BE2C (cell line): ENCODE measurements around the gene USP34.
"Not testable (repeated sequence)": the region's sequence is repeated elsewhere in the genome, so short reads cannot be mapped to it uniquely, and the experiment has no call there.

ENCODE experiments used
- DNase-seq: peaks from one replicate; pipeline ENCODE4 v3.0.0-alpha.2; 2020
- H3K27me3 ChIP-seq: fragments of 250-450 bp; sonication (Bioruptor Pico); 2 replicates; pipeline ENCODE4 v1.5.1; 2020; ENCODE audit warnings: mild to moderate bottlenecking
- H3K36me3 ChIP-seq: fragments of 250-450 bp; sonication (Bioruptor Pico); 2 replicates; pipeline ENCODE4 v1.5.1; 2020; ENCODE audit warnings: mild to moderate bottlenecking
- H3K4me1 ChIP-seq: fragments of 250-450 bp; sonication (Bioruptor Pico); 2 replicates; pipeline ENCODE4 v1.5.1; 2020
- H3K4me3 ChIP-seq: 2 replicates; pipeline ENCODE4 v1.5.1; 2011; ENCODE audit warnings: low read depth, low read length
- H3K9me3 ChIP-seq: fragments of 250-450 bp; sonication (Bioruptor Pico); 2 replicates; pipeline ENCODE4 v1.5.1; 2020
- TF ChIP-seq, protein P1 (sequence below): IDR thresholded peaks from 2 replicates; pipeline ENCODE4 v1.5.1; 2012; ENCODE audit warnings: mild to moderate bottlenecking, low read depth, low read length

The USP34 gene

DNA sequence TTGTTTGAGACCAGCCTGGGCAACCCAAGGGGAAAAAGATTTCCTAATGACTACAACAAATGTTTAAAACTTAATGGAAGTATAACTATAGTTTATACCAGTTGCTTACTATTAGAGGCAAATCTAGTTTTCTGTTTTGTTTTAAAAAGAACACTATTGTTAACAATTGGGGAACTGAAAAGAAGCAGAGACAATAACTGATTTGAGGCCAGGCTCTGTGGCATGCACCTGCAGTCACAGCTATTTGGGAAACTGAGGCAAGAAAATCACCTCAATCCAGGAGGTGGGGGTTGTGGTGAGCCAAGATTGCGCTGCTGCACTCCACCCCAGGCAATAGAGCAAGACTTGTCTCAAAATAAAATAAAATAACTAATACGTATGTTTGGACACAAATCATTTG is 28.2 kb upstream of the USP34 start:
- TF ChIP-seq, protein P1, sequence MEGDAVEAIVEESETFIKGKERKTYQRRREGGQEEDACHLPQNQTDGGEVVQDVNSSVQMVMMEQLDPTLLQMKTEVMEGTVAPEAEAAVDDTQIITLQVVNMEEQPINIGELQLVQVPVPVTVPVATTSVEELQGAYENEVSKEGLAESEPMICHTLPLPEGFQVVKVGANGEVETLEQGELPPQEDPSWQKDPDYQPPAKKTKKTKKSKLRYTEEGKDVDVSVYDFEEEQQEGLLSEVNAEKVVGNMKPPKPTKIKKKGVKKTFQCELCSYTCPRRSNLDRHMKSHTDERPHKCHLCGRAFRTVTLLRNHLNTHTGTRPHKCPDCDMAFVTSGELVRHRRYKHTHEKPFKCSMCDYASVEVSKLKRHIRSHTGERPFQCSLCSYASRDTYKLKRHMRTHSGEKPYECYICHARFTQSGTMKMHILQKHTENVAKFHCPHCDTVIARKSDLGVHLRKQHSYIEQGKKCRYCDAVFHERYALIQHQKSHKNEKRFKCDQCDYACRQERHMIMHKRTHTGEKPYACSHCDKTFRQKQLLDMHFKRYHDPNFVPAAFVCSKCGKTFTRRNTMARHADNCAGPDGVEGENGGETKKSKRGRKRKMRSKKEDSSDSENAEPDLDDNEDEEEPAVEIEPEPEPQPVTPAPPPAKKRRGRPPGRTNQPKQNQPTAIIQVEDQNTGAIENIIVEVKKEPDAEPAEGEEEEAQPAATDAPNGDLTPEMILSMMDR: no peak
- Histone ChIP-seq H3K9me3 (no peaks in the 10 kb centered on the region), H3K4me1 (no peaks in the 10 kb centered on the region), H3K27me3 (no peaks in the 10 kb centered on the region), H3K4me3 (no peak overlapping the region), H3K36me3 (peaks cover 46% of the 10 kb centered on the region)
- DNase-seq: no peak

DNA sequence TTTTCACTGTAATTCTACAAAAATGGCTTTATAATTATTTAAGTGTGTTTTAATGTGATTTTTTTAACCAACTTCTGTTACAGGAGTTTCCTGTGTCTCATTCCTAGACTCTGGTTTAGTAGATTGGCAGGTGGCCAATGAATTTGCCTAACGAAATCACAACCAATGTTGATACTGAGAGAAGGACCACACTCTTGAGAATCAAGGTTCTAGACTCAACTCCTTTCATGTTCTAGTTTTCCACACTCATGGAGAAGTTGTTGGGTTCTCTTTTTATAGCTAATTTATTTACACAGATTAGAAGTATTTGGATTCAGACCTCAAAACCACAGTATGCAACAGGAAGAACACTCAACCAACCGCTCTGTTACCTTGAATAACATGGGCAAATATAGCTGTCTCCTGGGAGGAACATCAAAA is 22.6 kb upstream of the USP34 start:
- H3K36me3 ChIP-seq: peaks cover 67% of the 10 kb centered on the region
- H3K4me3 ChIP-seq: no peak overlapping the region
- TF ChIP-seq, protein P1: no peak
- H3K4me1 ChIP-seq: no peaks in the 10 kb centered on the region
- H3K9me3 ChIP-seq: no peaks in the 10 kb centered on the region
- no peaks in the 10 kb centered on the region for H3K27me3 ChIP-seq
- DNase-seq: no peak

DNA sequence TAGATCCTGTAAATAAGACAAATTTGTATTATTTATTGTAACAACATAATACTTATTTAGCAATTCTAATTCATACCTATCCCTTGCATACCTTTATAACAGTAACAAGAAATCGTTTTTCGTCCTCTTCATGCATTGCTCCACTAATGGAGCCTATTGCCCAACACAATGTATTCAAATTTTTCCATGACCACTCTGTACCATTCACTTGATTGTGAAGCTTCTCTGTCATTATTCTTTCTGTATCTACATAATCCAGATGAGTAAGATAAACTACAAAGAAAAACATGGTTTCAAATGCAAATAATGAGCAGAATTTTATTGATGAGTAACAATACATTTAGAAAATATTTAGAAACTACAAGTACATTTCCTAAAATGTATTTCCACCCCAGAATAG is 21.6 kb upstream of the USP34 start:
- Histone ChIP-seq H3K9me3 (no peaks in the 10 kb centered on the region), H3K27me3 (no peaks in the 10 kb centered on the region), H3K36me3 (peaks cover 67% of the 10 kb centered on the region), H3K4me1 (no peaks in the 10 kb centered on the region), H3K4me3 (no peak overlapping the region)
- DNase-seq: no peak
- TF ChIP-seq, protein P1: no peak

DNA sequence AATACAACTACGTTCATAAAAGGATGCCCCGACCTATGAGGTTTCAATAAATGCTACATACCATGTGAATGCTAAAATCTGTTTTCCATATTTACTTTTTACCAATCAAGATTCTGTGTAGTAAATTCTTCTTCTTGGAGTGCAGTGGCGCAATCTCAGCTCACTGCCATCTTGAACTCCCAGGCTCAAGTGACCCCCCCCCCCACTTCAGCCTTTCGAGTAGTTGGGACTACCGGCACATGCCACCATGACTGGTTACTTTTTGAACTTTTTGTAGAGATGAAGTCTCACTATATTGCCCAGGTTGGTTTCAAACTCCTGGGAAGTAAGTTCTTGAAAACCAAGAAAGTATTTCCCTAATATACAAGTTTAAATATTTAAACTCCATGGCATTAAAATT is 14.4 kb upstream of the USP34 start:
- no peak overlapping the region for H3K4me3 ChIP-seq
- DNase-seq: no peak
- H3K36me3 ChIP-seq: peaks cover 47% of the 10 kb centered on the region
- no peaks in the 10 kb centered on the region for H3K27me3 ChIP-seq
- H3K9me3 ChIP-seq: no peaks in the 10 kb centered on the region
- no peaks in the 10 kb centered on the region for H3K4me1 ChIP-seq
- TF ChIP-seq, protein P1: no peak

DNA sequence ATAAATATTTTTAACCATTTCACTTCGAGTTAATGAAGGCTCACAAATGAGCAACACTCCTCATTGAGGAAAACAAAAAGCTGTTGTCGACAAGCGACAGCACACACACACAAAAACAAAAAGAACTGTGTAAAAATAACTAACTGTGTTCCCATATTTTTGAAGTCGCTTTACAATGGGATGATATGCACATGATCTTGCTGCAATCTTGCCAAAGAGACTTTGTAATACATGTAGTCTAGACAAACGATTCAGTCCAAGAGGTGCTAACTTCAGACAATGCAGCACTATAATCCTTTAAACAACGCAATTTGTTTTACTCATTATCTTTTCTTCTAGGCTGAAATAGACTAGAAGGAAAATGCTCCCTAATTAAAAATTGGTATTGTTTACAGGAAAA is 7.2 kb upstream of the USP34 start:
- TF ChIP-seq, protein P1: no peak
- Histone ChIP-seq H3K36me3 (peaks cover 23% of the 10 kb centered on the region), H3K9me3 (no peaks in the 10 kb centered on the region), H3K27me3 (no peaks in the 10 kb centered on the region), H3K4me3 (no peak overlapping the region), H3K4me1 (no peaks in the 10 kb centered on the region)
- no peak for DNase-seq

DNA sequence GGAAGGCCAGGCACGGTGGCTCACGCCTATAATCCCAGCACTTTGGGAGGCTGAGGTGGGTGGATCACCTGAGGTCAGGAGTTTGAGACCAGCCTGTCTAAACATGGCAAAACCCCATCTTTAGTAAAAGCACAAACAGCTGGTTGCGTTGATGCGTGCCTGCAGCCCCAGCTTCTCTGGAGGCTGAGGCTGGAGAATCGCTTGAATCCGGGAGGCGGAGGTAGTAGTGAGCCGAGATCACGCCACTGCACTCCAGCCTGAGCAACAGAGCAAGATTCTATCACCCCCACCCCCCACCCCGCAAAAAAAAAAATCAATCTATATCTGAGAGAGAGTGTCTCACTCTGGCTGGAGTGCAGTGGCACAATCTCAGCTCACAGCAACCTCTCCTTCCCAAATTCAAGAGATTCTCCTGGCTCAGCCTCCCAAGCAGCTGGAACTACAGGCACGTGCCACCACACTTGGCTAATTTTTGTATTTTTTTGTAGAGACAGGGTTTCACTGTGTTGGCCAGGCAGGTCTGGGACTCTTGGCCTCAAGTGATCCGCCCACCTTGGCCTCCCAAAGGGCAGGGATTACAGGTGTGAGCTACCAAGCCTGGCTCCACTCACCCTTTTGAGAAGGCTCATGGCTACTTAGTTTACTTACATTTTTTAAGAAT is 6.2 kb upstream of the USP34 start:
- not testable (repeated sequence) for DNase-seq, H3K4me3 ChIP-seq, H3K27me3 ChIP-seq, H3K9me3 ChIP-seq, H3K4me1 ChIP-seq
- H3K36me3 ChIP-seq: peaks cover 17% of the 10 kb centered on the region
